GM23338 (cell line): Measurements from ENCODE around the gene INPP5A.

ENCODE experiments used
- CREB1 ChIP-seq: fragments of 250-450 bp; sonication (Bioruptor Pico); IDR thresholded peaks from 2 replicates; pipeline ENCODE4 v1.5.0; 2020; ENCODE audit warnings: low read depth, mild to moderate bottlenecking, moderate library complexity
- EZH2 ChIP-seq: fragments of 200-600 bp; sonication (generic); IDR thresholded peaks from one replicate; pipeline ENCODE4 v1.8.0; 2017; ENCODE audit warnings: antibody characterized with exemption, mild to moderate bottlenecking, low read depth; ENCODE audit not compliant: unreplicated experiment
- EZH2phosphoT487 ChIP-seq: fragments of 200-600 bp; sonication (generic); IDR thresholded peaks from one replicate; pipeline ENCODE4 v1.8.1; 2018; ENCODE audit warnings: antibody characterized with exemption; ENCODE audit not compliant: unreplicated experiment
- TF ChIP-seq, protein P1 (sequence below), 2 experiments: fragments of 200-600 bp in 1 of 2; sonication (generic) in 1 of 2; conservative IDR thresholded peaks; 2 replicates each; pipeline versions ENCODE4 v1.5.1 to v1.6.1; 2016 to 2017; ENCODE audit warnings: antibody characterized with exemption in 2 of 2, low read depth in 2 of 2, mild to moderate bottlenecking in 2 of 2, moderate library complexity in 1 of 2

GRCh38 chr10:132564690-132565089 is 27.1 kb downstream of the INPP5A start:
- TF ChIP-seq, protein P1, sequence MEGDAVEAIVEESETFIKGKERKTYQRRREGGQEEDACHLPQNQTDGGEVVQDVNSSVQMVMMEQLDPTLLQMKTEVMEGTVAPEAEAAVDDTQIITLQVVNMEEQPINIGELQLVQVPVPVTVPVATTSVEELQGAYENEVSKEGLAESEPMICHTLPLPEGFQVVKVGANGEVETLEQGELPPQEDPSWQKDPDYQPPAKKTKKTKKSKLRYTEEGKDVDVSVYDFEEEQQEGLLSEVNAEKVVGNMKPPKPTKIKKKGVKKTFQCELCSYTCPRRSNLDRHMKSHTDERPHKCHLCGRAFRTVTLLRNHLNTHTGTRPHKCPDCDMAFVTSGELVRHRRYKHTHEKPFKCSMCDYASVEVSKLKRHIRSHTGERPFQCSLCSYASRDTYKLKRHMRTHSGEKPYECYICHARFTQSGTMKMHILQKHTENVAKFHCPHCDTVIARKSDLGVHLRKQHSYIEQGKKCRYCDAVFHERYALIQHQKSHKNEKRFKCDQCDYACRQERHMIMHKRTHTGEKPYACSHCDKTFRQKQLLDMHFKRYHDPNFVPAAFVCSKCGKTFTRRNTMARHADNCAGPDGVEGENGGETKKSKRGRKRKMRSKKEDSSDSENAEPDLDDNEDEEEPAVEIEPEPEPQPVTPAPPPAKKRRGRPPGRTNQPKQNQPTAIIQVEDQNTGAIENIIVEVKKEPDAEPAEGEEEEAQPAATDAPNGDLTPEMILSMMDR (conservative IDR thresholded peaks at IDR 0.05; ENCODE audit: low read depth in 2 of 2), result no peak
- TF ChIP-seq CREB1 (CRISPR knock-in tag) (no peak), EZH2phosphoT487 (no peak), EZH2 (no peak)
